ENCODE results near the gene MT1E.
"Not testable (repeated sequence)": the region's sequence is repeated elsewhere in the genome, so short reads cannot be mapped to it uniquely, and the experiment has no call there.

The MT1E gene

GRCh38 chr16:56673921-56674320, 48.3 kb downstream of the MT1E start:
- H3K27ac ChIP-seq (ENCODE audit: extremely low read depth, low read depth, low read length) = no peak overlapping the region
- H3K9me3 ChIP-seq (ENCODE audit: control insufficient read depth, insufficient read depth, low read depth, low read length) = no peaks in the 10 kb centered on the region
- no peaks in the 10 kb centered on the region for H3K36me3 ChIP-seq (ENCODE audit: control insufficient read depth in 2 of 2, insufficient read depth in 1 of 2, low read length in 2 of 2)
- no peak overlapping the region for H3K4me3 ChIP-seq (ENCODE audit: low read depth, low read length)
- H3K4me1 ChIP-seq (ENCODE audit: control insufficient read depth, insufficient read depth, low read length) = no peaks in the 10 kb centered on the region
- CTCF ChIA-PET = interaction anchor here (0.6 to 3.4 kb wide), 9 partner anchors 10 to 218 kb away, joined by 3 to 31 read pairs (median 4); no protein-coding TSS in a partner anchor
- TF ChIP-seq BCL11B (tag by site-specific recombination; IDR thresholded peaks at IDR 0.05; ENCODE audit: low read depth) (no peak), GLIS2 (tag by site-specific recombination; IDR thresholded peaks at IDR 0.05) (no peak), WT1 (tag by site-specific recombination; IDR thresholded peaks at IDR 0.05) (no peak), HOXA7 (CRISPR knock-in tag; IDR thresholded peaks at IDR 0.05; ENCODE audit: borderline replicate concordance) (no peak), ZNF214 (tag by site-specific recombination; IDR thresholded peaks at IDR 0.05; ENCODE audit: borderline replicate concordance) (no peak), ZNF132 (tag by site-specific recombination; IDR thresholded peaks at IDR 0.05; ENCODE audit: borderline replicate concordance) (no peak), ZNF580 (tag by site-specific recombination; IDR thresholded peaks at IDR 0.05) (no peak), ZNF366 (tag by site-specific recombination; conservative IDR thresholded peaks at IDR 0.05) (no peak), ZNF692 (tag by site-specific recombination; IDR thresholded peaks at IDR 0.05) (no peak), ZNF302 (tag by site-specific recombination; IDR thresholded peaks at IDR 0.05; ENCODE audit: low read depth) (no peak), ZBTB21 (tag by site-specific recombination; IDR thresholded peaks at IDR 0.05) (no peak), ZNF624 (tag by site-specific recombination; IDR thresholded peaks at IDR 0.05) (no peak), ZNF174 (tag by site-specific recombination; IDR thresholded peaks at IDR 0.05) (no peak), ZNF362 (tag by site-specific recombination; IDR thresholded peaks at IDR 0.05) (no peak), ZNF837 (tag by site-specific recombination; IDR thresholded peaks at IDR 0.05) (no peak), ZSCAN16 (tag by site-specific recombination; IDR thresholded peaks at IDR 0.05) (no peak)
- TF ChIP-seq, protein P1, sequence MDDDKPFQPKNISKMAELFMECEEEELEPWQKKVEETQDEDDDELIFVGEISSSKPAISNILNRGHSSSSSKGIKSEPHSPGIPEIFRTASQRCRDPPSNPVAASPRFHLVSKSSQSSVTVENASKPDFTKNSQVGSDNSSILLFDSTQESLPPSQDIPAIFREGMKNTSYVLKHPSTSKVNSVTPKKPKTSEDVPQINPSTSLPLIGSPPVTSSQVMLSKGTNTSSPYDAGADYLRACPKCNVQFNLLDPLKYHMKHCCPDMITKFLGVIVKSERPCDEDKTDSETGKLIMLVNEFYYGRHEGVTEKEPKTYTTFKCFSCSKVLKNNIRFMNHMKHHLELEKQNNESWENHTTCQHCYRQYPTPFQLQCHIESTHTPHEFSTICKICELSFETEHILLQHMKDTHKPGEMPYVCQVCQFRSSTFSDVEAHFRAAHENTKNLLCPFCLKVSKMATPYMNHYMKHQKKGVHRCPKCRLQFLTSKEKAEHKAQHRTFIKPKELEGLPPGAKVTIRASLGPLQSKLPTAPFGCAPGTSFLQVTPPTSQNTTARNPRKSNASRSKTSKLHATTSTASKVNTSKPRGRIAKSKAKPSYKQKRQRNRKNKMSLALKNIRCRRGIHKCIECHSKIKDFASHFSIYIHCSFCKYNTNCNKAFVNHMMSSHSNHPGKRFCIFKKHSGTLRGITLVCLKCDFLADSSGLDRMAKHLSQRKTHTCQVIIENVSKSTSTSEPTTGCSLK (tag by site-specific recombination; IDR thresholded peaks at IDR 0.05) = no peak
- TF ChIP-seq, protein P2, sequence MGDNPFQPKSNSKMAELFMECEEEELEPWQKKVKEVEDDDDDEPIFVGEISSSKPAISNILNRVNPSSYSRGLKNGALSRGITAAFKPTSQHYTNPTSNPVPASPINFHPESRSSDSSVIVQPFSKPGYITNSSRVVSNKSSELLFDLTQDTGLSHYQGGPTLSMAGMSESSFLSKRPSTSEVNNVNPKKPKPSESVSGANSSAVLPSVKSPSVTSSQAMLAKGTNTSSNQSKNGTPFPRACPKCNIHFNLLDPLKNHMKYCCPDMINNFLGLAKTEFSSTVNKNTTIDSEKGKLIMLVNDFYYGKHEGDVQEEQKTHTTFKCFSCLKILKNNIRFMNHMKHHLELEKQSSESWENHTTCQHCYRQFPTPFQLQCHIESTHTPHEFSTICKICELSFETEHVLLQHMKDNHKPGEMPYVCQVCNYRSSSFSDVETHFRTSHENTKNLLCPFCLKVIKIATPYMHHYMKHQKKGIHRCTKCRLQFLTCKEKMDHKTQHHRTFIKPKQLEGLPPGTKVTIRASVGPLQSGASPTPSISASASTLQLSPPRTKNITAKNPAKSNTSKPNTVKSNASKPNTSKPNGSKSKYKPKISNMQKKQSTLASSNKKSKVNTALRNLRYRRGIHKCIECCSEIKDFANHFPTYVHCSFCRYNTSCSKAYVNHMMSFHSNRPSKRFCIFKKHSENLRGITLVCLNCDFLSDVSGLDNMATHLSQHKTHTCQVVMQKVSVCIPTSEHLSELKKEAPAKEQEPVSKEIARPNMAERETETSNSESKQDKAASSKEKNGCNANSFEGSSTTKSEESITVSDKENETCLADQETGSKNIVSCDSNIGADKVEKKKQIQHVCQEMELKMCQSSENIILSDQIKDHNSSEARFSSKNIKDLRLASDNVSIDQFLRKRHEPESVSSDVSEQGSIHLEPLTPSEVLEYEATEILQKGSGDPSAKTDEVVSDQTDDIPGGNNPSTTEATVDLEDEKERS (tag by site-specific recombination; IDR thresholded peaks at IDR 0.05) = no peak
- POLR2A ChIA-PET = no interaction called here

- H3K9me3 ChIP-seq (ENCODE audit: control insufficient read depth, insufficient read depth, low read depth, low read length); H3K36me3 ChIP-seq (ENCODE audit: control insufficient read depth in 2 of 2, insufficient read depth in 1 of 2, low read length in 2 of 2); H3K4me1 ChIP-seq (ENCODE audit: control insufficient read depth, insufficient read depth, low read length); H3K27ac ChIP-seq (ENCODE audit: extremely low read depth, low read depth, low read length); POLR2A ChIA-PET; H3K4me3 ChIP-seq (ENCODE audit: low read depth, low read length): not testable (repeated sequence)
- CTCF ChIA-PET = interaction anchor here (0.7 to 3.4 kb wide), 5 partner anchors 10 to 98 kb away, joined by 3 to 31 read pairs (median 5); no protein-coding TSS in a partner anchor
Observed at GRCh38 chr16:56674570-56674969, 49.0 kb downstream of the MT1E start.

Data from HEK293 (cell line).